ENCODE results near the gene ECI2. TPM values are rescaled to one million over a fixed set of nuclear protein-coding genes. Genes with fewer than 3 reads are reported as not detected.

ECI2 gene
- total and polyA plus RNA-seq, 2 experiments from 2014 or later: 63.7 to 102 TPM

DNA sequence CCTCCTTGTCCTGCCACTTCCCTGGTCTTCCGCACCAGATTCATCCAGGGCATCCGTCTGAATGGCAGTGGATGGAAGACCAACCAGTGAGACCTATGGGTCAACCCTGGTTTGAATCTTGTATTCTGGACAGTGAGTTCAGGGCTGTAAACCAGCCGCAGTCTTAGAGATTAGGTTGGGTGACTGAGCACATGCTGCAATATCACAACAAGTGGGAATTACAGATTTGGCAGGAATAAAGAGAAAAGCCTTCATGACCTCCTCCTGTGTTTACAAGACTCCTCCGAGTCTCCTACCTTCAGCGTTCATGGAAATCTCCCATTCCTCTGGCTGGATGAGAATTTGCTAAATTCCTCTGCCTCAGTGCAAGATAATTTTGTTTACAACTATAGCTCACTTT lies 9.9 kb downstream of the ECI2 start:
- no peak for ATAC-seq

DNA sequence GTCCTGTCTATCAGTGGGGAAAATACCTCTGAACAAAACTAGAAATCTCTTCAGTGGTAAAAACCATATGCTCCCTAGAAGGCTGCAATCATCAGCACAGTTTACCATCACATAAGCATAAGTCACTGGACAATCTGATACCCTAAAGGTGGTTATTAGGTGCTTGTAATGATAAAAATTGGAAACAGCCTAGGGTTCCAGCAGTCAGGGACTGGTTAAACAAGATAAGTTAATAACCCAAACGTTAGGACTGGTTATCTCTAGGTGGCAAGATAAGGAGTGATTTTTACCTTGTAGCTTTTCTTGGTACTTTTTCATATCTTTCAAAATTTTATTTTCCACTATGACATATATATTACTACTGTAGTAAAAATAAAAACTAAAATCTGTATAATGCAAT lies 11.0 kb downstream of the ECI2 start:
- Mint-ChIP-seq H3K4me1 (no peaks in the 10 kb centered on the region), H3K27me3 (ENCODE audit: insufficient read depth, low read depth, poor library complexity) (peaks cover 3% of the 10 kb centered on the region), H3K4me3 (no peak overlapping the region), H3K36me3 (ENCODE audit: low read depth) (peaks cover 62% of the 10 kb centered on the region), H3K9me3 (no peaks in the 10 kb centered on the region), H3K27ac (no peak overlapping the region)
- Histone ChIP-seq H3K9me2 (ENCODE audit: insufficient read depth) (no peaks in the 10 kb centered on the region), H3K4me3 (no peak overlapping the region), H2AFZ (no peak overlapping the region), H3F3A (replicated peaks; ENCODE audit: low read depth) (no peaks in the 10 kb centered on the region), H3K4me2 (no peak overlapping the region), H3K36me3 (ENCODE audit: insufficient read depth) (peaks cover 39% of the 10 kb centered on the region), H3K27me3 (ENCODE audit: insufficient read depth) (no peaks in the 10 kb centered on the region), H3K27ac (ENCODE audit: low read depth) (no peak overlapping the region), H3K79me2 (replicated peaks; ENCODE audit: insufficient read depth) (no peaks in the 10 kb centered on the region), H3K4me1 (ENCODE audit: insufficient read depth) (no peaks in the 10 kb centered on the region), H4K20me1 (replicated peaks; ENCODE audit: insufficient read depth) (no peaks in the 10 kb centered on the region)
- DNase-seq (ENCODE audit: low spot score) (no peak), ATAC-seq (no peak)
- no peak for TF ChIP-seq ZNF331 (CRISPR knock-in tag; IDR thresholded peaks at IDR 0.05; ENCODE audit: low read depth)
- TF ChIP-seq, protein P1, sequence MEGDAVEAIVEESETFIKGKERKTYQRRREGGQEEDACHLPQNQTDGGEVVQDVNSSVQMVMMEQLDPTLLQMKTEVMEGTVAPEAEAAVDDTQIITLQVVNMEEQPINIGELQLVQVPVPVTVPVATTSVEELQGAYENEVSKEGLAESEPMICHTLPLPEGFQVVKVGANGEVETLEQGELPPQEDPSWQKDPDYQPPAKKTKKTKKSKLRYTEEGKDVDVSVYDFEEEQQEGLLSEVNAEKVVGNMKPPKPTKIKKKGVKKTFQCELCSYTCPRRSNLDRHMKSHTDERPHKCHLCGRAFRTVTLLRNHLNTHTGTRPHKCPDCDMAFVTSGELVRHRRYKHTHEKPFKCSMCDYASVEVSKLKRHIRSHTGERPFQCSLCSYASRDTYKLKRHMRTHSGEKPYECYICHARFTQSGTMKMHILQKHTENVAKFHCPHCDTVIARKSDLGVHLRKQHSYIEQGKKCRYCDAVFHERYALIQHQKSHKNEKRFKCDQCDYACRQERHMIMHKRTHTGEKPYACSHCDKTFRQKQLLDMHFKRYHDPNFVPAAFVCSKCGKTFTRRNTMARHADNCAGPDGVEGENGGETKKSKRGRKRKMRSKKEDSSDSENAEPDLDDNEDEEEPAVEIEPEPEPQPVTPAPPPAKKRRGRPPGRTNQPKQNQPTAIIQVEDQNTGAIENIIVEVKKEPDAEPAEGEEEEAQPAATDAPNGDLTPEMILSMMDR (conservative IDR thresholded peaks at IDR 0.05; ENCODE audit: low read depth in 2 of 2): no peak
- TF ChIP-seq, protein P2, sequence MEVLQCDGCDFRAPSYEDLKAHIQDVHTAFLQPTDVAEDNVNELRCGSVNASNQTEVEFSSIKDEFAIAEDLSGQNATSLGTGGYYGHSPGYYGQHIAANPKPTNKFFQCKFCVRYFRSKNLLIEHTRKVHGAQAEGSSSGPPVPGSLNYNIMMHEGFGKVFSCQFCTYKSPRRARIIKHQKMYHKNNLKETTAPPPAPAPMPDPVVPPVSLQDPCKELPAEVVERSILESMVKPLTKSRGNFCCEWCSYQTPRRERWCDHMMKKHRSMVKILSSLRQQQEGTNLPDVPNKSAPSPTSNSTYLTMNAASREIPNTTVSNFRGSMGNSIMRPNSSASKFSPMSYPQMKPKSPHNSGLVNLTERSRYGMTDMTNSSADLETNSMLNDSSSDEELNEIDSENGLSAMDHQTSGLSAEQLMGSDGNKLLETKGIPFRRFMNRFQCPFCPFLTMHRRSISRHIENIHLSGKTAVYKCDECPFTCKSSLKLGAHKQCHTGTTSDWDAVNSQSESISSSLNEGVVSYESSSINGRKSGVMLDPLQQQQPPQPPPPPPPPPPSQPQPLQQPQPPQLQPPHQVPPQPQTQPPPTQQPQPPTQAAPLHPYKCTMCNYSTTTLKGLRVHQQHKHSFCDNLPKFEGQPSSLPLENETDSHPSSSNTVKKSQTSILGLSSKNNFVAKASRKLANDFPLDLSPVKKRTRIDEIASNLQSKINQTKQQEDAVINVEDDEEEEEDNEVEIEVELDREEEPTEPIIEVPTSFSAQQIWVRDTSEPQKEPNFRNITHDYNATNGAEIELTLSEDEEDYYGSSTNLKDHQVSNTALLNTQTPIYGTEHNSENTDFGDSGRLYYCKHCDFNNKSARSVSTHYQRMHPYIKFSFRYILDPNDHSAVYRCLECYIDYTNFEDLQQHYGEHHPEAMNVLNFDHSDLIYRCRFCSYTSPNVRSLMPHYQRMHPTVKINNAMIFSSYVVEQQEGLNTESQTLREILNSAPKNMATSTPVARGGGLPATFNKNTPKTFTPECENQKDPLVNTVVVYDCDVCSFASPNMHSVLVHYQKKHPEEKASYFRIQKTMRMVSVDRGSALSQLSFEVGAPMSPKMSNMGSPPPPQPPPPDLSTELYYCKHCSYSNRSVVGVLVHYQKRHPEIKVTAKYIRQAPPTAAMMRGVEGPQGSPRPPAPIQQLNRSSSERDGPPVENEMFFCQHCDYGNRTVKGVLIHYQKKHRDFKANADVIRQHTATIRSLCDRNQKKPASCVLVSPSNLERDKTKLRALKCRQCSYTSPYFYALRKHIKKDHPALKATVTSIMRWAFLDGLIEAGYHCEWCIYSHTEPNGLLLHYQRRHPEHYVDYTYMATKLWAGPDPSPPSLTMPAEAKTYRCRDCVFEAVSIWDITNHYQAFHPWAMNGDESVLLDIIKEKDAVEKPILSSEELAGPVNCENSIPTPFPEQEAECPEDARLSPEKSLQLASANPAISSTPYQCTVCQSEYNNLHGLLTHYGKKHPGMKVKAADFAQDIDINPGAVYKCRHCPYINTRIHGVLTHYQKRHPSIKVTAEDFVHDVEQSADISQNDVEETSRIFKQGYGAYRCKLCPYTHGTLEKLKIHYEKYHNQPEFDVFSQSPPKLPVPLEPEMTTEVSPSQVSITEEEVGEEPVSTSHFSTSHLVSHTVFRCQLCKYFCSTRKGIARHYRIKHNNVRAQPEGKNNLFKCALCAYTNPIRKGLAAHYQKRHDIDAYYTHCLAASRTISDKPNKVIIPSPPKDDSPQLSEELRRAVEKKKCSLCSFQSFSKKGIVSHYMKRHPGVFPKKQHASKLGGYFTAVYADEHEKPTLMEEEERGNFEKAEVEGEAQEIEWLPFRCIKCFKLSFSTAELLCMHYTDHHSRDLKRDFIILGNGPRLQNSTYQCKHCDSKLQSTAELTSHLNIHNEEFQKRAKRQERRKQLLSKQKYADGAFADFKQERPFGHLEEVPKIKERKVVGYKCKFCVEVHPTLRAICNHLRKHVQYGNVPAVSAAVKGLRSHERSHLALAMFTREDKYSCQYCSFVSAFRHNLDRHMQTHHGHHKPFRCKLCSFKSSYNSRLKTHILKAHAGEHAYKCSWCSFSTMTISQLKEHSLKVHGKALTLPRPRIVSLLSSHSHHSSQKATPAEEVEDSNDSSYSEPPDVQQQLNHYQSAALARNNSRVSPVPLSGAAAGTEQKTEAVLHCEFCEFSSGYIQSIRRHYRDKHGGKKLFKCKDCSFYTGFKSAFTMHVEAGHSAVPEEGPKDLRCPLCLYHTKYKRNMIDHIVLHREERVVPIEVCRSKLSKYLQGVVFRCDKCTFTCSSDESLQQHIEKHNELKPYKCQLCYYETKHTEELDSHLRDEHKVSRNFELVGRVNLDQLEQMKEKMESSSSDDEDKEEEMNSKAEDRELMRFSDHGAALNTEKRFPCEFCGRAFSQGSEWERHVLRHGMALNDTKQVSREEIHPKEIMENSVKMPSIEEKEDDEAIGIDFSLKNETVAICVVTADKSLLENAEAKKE (CRISPR knock-in tag; IDR thresholded peaks at IDR 0.05): no peak
- no peak for TF ChIP-seq STAT1 (IDR thresholded peaks at IDR 0.05; ENCODE audit: unreplicated experiment)
- TF ChIP-seq ZNF114 (CRISPR knock-in tag; IDR thresholded peaks at IDR 0.05): no peak
- no peak for TF ChIP-seq NANOG (IDR thresholded peaks at IDR 0.05; ENCODE audit: borderline replicate concordance)
- TF ChIP-seq JUNB (IDR thresholded peaks at IDR 0.05; ENCODE audit: unreplicated experiment): no peak

More for the DNA sequence above, 9.9 kb downstream of the ECI2 start:
- peaks cover 3% of the 10 kb centered on the region for H3K27me3 Mint-ChIP-seq (ENCODE audit: insufficient read depth, low read depth, poor library complexity)
- H3K27ac ChIP-seq (ENCODE audit: low read depth): no peak overlapping the region
- no peak overlapping the region for H3K4me3 ChIP-seq
- peaks cover 65% of the 10 kb centered on the region for H3K36me3 Mint-ChIP-seq (ENCODE audit: low read depth)
- H3K9me2 ChIP-seq (ENCODE audit: insufficient read depth): no peaks in the 10 kb centered on the region
- no peaks in the 10 kb centered on the region for H3K4me1 ChIP-seq (ENCODE audit: insufficient read depth)
- no peak overlapping the region for H3K4me3 Mint-ChIP-seq
- no peaks in the 10 kb centered on the region for H3K9me3 Mint-ChIP-seq
- no peaks in the 10 kb centered on the region for H3K27me3 ChIP-seq (ENCODE audit: insufficient read depth)
- no peaks in the 10 kb centered on the region for H4K20me1 ChIP-seq (replicated peaks; ENCODE audit: insufficient read depth)
- H3K79me2 ChIP-seq (replicated peaks; ENCODE audit: insufficient read depth): no peaks in the 10 kb centered on the region
- H3K36me3 ChIP-seq (ENCODE audit: insufficient read depth): peaks cover 41% of the 10 kb centered on the region
- no peak overlapping the region for H2AFZ ChIP-seq
- H3F3A ChIP-seq (replicated peaks; ENCODE audit: low read depth): no peaks in the 10 kb centered on the region
- TF ChIP-seq CREB1 (CRISPR knock-in tag; IDR thresholded peaks at IDR 0.05; ENCODE audit: low read depth) (no peak), POLR2AphosphoS5 (IDR thresholded peaks at IDR 0.05; ENCODE audit: low read depth) (no peak), STAT1 (IDR thresholded peaks at IDR 0.05; ENCODE audit: unreplicated experiment) (no peak), EZH2phosphoT487 (IDR thresholded peaks at IDR 0.05; ENCODE audit: unreplicated experiment) (no peak)
- TF ChIP-seq, protein P1 (conservative IDR thresholded peaks at IDR 0.05; ENCODE audit: low read depth in 2 of 2): no peak
- TF ChIP-seq, protein P3, sequence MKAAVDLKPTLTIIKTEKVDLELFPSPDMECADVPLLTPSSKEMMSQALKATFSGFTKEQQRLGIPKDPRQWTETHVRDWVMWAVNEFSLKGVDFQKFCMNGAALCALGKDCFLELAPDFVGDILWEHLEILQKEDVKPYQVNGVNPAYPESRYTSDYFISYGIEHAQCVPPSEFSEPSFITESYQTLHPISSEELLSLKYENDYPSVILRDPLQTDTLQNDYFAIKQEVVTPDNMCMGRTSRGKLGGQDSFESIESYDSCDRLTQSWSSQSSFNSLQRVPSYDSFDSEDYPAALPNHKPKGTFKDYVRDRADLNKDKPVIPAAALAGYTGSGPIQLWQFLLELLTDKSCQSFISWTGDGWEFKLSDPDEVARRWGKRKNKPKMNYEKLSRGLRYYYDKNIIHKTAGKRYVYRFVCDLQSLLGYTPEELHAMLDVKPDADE (IDR thresholded peaks at IDR 0.05): no peak
- H3K27ac Mint-ChIP-seq: no peak overlapping the region
- H3K4me1 Mint-ChIP-seq: no peaks in the 10 kb centered on the region
- no peak for DNase-seq (ENCODE audit: low spot score)
- no peak overlapping the region for H3K4me2 ChIP-seq

Data from GM23338 (cell line).